ENCODE results near the gene SFTPA2.

GRCh38 chr10:79585870-79586527 is 25.8 kb upstream of the SFTPA2 start:
- no peak for TF ChIP-seq EZH2phosphoT487 (IDR thresholded peaks at IDR 0.05; ENCODE audit: low read length)
- TF ChIP-seq, protein P1, sequence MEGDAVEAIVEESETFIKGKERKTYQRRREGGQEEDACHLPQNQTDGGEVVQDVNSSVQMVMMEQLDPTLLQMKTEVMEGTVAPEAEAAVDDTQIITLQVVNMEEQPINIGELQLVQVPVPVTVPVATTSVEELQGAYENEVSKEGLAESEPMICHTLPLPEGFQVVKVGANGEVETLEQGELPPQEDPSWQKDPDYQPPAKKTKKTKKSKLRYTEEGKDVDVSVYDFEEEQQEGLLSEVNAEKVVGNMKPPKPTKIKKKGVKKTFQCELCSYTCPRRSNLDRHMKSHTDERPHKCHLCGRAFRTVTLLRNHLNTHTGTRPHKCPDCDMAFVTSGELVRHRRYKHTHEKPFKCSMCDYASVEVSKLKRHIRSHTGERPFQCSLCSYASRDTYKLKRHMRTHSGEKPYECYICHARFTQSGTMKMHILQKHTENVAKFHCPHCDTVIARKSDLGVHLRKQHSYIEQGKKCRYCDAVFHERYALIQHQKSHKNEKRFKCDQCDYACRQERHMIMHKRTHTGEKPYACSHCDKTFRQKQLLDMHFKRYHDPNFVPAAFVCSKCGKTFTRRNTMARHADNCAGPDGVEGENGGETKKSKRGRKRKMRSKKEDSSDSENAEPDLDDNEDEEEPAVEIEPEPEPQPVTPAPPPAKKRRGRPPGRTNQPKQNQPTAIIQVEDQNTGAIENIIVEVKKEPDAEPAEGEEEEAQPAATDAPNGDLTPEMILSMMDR (IDR thresholded peaks at IDR 0.05; ENCODE audit: low read length): no peak
